Measurements from ENCODE around the gene SPSB2.

DNA sequence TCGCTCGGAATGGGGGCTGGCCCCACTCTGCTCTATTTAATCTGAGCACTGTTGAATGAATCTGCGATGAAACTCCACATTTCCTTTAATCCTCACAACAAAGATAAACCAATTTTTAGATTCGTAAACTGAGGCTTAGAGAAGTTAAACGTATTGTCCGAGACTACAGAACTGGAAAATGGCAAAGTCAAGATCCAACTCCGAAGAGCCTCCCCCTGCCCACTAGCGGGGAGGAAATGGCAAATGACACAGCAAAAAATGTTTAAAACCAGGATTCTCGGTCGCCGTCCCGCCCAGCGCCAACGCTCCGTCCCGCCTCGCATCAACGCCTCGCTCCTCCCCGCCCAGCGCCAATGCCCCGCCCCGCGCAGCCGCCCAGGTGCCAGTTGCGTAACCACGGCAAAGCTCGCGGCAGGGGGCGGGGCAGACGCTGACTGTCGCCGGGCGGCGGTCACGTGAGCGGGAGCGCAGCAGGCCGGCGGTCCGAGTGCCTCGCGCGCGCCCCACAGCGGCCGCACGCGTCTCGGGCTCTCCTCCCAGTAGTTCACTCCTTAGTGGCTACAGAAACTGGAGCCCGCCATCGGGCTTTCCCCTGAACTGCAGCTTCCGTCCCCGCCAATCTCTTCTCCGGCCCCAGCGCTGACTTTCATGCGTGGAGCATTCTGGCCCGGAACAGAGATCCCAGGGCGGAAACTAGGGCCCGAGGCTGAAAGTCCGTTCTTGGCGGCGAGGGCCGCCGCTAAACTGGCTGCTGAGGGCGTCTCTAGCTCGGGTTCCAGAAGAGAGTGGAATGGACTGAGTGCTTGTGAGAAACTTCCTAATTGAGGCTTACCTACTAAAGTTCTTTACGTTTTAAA is 17.9 kb upstream of the SPSB2 start:
- TF ChIP-seq, protein P1, sequence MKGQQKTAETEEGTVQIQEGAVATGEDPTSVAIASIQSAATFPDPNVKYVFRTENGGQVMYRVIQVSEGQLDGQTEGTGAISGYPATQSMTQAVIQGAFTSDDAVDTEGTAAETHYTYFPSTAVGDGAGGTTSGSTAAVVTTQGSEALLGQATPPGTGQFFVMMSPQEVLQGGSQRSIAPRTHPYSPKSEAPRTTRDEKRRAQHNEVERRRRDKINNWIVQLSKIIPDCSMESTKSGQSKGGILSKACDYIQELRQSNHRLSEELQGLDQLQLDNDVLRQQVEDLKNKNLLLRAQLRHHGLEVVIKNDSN (IDR thresholded peaks at IDR 0.05): peak; percentile 98
- TF ChIP-seq TCF12 (IDR thresholded peaks at IDR 0.05; ENCODE audit: low read depth) (peak; percentile 50), YY1 (IDR thresholded peaks at IDR 0.05; ENCODE audit: low read depth) (peak; percentile 65; the same call in 1 of the 2 replicates), EGR1 (IDR thresholded peaks at IDR 0.05) (no peak; the same call in 1 of the 2 replicates)
